HG03280 (cell line): ENCODE data around the gene KCNA10.

ENCODE experiments used
- ATAC-seq: cut with Tn5 transposase; IDR thresholded peaks from one replicate; pipeline ENCODE4 v1.9.1; 2021; ENCODE audit warnings: mild to moderate bottlenecking, moderate library complexity; ENCODE audit not compliant: unreplicated experiment

The KCNA10 gene

DNA sequence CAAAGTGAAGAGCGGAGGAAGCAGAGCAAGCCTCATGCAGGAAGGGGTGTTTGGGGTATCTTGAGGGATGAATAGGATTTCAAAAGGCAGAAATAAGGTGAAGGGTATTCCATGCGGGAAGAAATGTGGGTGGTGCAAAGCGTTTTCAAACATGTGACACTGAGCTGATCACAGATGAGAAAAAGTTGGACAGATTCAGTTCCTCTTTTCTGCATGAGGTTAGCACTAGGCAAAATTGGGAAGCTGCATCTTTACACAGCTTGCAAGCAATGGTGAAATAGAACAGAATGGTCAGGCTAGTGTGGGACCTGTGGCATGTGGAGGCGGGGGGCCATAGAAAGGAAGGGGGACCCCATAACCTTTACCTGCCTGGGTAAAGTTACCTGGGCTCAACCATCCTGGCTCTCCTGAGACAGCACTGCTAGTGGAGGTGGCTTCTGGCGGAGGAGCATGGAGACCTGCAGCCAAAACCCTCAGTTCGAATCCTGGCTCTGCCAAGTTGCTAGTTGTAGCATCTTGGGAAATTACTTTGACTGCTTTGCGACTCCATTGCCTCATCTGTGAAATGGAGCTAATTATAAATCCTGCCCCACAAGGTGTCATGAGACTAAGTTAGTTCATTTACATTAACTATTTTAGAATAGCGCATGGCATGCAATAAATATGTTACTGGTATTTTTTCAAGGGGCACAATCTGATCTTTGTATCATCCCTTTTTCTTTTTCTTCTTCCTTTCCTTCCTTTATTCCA lies 16.4 kb downstream of the KCNA10 start:
- ATAC-seq = no peak

DNA sequence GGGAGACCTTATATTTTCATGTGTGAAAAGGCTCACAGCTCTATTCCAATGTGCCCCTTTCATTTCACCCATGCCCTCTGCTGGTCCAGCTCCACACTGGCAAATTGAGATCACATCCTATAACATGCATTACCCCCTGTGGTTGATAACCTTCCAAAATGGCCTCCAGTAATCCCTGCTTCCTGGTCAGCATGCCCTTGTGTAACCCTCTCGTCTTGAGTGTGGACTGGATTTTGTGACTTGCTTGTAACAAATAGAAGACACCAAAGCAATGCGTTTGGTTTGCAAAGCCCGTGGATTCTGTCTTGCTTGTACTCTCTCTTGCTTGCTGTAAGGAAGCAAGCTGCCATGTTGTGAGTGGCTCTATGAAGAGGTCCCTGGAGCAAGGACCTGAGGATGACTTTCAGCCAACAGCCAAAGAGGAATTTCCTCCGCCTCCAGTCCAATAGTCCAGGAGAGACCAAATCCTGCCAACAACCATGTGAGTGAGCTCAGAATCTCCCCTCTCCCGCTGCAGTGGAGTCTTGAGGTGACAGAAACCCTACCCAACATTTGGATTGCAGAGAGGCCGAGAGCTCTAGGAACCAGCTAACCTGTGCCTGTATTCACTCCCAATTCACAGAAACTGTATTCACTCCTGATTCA lies 17.4 kb downstream of the KCNA10 start:
- no peak for ATAC-seq

DNA sequence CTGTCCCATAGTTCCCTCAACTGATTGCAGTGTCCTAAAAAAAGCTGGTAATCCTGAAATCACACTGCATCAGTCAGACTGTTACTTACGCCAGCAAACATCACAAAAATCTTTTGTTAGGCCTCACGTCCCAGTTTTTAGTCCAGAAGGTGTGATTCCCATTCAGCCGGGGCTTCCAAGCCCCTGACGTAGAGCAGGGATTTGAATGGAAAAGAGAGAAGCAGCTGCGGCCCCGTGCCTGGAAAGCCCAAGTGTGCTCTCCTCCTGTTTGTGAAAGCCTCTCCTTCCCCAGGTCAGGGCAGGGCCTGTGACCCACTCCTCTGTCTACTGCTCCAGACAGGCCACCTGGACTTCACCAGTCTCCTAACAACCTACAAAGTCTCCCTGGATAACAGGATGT lies 20.7 kb downstream of the KCNA10 start:
- no peak for ATAC-seq

DNA sequence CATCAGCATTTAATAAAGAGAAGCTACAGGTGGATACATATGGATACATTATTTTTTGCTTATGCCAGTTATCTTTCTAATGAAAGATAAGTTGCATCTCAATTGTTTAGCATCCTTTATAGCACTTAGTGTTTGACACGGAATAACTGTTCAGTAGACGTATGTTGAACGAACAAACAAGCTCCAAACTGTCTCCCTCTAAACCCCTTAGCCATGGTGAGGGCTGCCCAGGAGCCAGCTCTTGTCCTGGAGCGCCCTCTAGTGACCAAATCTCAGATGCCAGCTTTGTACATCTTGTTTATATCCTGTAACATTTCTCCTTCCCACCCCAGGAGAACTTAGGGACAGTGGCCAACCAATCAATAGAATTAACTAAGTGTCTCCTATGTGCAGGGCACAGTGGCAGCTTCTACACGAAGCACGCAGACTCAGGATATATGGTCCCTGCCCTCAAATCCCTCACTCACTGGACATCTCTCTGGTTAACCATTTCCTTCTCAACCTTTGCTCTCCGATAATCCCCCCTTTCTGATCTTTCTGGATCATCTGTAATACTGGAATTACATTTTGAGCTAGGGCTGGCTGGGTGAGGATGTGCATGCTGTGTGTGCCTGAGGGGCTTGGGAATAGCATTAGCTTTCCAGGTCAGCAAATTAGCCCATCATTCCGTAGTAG lies 22.9 kb downstream of the KCNA10 start:
- no peak for ATAC-seq

DNA sequence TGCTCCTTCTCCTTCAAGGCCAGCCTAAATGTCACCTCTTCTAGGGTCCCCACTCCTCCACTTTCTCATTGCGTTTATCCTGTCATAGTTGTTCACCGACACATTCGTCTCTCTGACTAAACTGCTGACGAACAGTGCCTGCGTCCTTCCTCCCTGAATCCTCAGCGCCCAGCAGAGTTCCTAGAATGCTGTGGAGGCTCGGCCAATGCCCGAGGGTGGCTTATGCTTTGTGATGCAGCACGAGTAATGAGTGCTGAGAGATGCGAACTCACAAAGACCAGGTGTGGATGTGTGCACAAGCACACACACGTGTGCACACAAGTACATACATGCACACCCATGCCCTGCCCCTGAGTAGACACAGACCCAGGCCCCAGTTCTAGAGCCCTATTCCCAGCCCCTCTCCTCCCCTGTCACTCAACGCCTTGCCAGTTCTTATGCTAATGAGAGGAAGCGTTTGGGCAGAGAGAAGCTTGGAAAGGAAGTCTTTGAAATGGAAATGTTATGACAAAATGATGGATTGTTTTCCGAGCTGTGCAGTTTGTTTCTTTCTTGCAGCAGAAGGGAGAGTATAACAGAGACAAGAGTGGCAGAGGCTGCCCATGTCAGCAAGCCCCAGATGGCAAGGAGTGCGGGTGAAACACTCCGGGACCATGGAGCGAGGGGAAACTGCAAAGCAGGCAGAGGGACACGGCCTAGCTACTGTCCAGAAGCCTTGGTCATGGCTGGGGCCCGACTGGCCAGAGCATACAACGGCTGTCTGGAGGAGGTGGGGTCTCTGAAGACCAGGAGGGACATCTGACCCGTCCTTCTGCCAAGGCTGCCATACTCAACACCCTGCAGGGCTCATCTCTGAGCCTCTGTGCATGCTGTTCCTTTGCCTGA lies 24.2 kb downstream of the KCNA10 start:
- no peak for ATAC-seq

DNA sequence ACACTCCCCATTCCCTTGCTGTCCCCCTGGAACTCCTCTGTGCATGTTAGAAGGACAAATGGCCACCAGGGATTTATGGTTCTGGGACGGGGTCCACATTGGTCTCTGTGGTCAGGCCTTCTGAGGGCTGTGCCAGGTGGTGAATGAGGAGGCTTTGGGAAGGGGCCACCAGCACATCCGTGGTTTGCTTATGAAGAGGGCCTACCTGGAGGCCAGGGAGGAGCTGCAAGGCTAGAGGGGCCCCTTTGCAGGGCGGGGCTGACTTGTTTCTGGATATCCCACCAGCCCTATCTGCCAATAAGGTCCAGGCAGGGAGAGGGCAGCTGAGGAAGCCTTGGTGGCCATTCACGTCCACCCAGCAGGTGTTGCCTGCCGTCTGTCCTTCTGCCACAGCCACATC lies 24.9 kb downstream of the KCNA10 start:
- no peak for ATAC-seq

DNA sequence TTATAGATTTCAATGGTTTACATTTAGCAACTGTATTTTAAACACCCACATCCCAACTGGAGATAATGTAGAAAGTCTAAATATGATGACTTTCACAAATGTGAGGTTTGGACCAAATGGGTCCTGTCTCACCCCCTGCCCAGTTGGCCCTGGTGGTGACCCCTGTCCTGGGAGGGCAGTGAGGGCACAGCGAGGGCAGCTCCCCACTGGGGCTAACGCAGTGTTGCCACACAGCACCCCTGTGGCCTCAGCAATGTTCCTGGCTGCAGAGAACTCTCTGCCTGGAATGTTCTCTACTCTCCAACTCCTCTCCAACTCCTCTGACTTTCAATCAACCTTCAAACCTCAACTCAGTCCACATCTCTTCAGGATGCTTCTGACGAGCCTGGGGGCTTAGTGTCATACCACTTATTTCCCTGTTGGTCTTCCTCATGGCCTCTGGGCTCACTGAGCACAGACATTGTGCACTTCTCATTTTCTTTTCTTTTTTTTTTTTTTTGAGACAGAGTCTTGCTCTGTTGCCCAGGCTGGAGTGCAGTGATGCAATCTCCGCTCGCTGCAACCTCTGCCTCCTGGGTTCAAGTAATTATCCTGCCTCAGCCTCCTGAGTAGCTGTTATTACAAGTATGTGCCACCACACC lies 25.8 kb downstream of the KCNA10 start:
- no peak for ATAC-seq

DNA sequence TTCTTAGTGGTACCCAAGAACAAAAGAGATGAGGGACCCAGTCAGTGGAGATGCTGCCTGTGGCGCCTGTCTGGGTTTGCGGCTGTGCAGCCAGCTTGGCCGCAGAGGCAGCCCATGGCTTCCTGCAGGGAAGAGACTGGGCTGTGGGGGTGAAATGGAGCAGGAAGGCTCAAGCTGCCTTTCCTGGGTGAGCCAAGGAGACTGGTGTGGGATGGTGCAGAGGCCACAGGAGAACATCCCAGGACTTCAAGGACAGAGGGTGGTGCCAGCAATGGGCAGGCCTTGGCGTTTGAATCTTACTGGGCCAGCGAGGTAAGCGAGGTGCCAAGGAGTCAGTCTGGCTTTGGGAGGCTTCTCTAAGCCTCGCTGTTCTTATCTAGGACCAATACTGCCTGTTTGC lies 26.4 kb downstream of the KCNA10 start:
- no peak for ATAC-seq

DNA sequence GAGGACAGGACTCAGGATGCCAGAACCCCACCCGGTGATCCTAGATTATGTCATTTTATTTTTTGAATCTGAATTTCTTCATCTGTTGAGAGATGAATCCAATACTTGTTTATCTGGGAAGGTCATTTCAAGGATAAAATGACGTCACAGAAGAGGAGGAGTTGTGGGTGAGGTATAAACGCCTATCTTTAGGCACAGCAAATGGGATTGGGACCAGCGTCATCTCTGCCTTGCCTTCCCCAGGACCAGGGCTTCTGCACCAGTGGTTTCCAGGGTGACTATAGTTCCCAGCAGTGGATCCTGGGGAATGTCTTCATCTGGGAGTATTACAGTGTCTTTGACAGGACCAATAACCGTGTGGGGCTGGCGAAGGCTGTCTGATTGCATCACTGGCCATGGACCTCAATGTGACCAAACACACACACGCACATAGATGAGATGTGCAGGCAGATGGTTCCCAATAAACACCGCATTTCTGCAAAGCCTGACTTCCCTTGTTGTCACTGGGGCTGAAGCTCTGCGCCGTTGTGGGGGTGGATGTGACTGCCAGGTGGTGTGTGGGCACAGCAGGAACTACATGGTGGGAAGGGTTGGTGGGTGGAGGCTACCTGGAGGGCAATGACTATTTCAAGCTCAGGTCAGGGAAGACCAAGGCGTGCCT lies 28.1 kb downstream of the KCNA10 start:
- no peak for ATAC-seq

DNA sequence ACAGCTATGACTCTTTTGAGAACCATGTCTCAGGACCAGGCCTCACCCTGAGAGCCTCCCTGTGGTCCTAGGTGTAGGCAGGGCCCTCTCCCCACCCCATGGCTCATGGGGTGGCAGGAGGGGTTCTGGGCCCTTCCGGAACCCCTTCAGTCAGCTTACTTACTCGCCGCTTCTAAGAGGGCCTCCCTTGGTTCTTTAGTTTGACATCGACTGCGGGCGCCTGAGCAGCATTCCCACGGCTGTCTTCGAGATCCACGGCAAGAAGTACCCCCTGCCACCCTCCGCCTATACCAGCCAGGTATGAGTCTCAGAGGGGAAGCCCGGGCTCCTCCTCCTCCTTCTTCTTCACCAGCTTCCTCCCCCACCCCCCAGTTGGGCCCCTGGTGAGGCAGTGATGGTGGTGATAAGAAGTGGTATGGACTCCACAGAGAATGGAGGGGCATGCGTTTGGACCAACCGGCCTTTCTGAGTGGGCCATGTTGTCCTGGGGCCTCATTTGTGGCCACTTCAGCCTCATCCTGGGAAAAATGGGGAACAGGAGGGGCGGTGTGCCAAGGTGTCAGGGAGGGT lies 28.9 kb downstream of the KCNA10 start:
- ATAC-seq = no peak

DNA sequence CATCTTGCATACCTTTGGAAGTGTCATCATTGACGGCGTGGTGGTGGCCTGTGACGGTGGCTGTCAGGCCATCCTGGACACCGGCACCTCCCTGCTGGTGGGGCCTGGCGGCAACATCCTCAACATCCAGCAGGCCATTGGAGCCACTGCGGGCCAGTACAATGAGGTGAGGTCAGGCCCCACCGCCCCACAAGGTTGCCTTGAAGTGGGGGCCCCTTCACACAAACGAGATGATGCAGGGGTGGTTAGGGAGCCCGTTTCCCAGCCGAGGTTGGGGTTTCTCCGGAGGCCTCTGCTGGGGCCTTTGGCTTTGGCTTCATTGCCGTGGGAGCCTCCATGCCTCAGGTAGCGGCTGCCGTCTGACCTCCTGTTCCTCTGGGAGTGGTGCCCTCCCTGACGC lies 29.6 kb downstream of the KCNA10 start:
- no peak for ATAC-seq

DNA sequence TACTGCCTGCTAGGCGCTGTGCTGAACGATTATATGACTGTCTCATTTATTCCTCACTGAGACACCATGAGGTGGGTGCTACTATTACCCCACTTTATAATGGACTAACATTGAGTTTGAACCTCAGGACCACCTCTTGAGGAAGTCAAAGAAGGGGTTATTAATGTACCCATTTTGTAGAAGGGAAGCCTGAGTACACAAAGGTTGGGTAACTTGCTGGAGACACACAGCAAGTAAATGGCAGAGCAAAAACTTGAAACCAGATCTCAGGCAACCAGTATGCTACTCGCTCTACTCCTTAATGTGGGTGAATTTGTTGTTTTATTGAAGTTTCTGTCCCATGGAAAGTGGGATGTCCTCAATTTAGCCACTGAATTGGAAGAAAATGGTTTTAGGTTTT lies 30.1 kb downstream of the KCNA10 start:
- ATAC-seq = no peak

DNA sequence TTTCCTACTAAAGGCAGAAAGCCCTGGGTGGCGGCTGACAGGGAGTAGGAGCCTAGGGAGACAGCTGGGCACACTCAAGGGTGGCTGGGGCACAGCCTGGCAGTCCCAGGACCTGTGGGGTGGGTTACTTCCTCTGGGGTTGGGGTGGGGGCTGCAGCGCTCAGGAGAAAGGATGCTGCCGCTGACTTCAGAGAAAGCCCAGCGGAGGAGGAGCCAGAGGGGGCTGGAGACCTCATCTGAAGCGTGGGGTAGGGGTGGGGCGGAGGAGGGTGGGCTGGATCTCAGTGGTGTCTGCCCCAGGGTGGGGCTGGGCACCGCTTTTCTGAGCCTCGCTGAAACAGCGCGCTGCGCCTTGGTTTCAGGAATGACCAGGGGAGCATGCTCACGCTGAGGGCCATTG lies 30.8 kb downstream of the KCNA10 start:
- no peak for ATAC-seq

DNA sequence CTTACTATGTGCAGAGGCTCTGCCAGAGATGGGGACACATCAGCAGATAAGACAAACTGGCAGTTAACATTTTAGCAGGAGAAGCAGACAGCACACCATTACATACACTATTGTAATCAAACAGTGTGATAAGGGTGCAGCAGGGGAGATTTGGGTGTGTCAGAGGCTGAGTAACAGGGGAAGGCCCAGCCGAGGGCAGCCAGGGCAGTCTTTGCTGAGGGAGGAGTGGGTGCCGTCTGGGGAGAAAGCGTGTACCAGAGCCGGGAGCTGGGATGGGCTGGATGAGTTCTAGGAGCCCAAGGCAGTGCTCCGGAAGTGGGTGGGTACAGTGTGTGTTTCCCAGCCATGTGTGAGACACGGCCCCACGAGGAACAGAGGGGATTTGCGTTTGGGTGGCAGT lies 31.2 kb downstream of the KCNA10 start:
- no peak for ATAC-seq

DNA sequence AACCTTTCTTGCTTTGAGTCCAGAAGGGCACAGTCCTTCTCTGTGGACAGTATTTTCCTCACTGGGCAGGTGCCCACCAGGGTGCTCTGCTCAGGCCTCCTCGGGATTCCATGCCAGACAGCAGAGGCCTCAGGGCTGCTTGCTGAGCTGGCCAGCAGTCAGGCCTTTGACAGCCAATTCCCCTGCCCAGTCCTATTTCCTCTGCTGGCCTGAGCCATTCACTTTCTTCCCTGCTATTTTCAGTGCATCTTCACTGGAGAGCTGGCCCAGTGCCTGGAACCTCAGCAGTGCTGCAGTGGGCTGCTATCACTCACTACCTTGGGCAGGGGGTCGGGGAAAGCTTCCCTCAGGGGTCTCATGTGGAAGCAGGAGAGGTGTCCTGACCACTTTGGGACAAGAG lies 33.2 kb downstream of the KCNA10 start:
- no peak for ATAC-seq

DNA sequence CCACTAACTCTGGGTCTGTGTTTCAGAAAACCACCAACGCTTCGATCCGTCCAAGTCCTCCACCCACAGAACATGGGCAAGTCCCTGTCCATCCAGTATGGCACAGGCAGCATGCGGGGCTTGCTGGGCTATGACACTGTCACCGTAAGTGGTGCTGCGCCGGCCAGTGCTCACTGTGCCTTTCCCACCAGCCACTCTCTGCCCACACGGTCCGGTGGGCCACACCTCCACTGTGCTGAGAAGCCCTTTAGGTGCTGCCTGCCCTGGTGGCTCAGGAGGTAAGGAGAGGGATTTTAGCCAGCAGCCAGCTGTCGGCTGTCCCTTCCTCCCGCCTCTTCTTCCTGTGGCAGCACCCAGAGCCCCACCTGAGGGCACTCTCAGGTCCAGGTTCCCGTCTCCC lies 34.2 kb downstream of the KCNA10 start:
- no peak for ATAC-seq

DNA sequence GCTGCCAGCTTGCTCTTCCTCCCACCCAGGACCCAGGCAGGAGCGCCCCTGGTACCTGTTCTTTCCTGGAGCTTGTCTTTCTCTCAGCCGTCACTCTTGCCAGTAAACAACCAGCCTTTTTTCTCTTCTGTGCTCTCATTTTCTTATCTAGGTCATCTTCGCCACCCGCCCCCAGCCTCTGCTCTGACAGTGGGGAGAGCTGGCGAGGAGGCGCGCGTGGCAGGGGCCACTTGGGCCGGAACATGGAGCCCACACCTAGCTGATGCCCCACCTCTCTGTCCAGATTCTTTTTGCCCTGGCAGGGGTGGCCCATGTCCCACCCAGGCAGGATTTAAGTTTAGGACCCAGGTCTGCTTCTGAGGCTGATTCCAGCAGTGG lies 35.7 kb downstream of the KCNA10 start:
- no peak for ATAC-seq

DNA sequence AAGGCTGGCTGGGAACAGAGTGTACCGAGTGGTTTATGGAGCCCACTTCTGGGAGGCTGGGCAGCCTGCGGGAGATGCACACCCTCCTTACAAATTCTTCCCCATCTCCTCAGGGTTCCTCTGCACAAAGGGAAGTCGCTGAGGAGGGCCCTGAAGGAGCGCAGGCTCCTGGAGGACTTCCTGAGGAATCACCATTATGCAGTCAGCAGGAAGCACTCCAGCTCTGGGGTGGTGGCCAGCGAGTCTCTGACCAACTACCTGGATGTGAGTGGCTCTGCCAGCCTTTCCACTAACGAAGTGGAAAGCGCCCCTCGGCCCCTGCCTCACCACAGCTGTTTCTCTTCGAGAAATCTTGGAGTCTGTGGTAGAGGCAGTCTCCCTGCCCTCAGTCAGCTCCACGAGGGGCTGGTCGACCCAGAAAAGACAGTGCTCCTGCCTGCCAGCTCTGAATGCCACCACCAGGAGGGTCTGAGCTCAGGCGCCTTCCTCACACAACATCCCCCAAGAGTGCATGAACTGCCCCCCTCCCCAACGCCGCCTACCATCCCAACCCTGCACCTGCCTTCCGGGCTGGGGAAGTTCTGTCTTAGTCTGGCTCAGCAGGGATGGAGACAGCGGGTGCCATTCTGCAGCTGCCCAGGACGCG lies 36.2 kb downstream of the KCNA10 start:
- no peak for ATAC-seq

DNA sequence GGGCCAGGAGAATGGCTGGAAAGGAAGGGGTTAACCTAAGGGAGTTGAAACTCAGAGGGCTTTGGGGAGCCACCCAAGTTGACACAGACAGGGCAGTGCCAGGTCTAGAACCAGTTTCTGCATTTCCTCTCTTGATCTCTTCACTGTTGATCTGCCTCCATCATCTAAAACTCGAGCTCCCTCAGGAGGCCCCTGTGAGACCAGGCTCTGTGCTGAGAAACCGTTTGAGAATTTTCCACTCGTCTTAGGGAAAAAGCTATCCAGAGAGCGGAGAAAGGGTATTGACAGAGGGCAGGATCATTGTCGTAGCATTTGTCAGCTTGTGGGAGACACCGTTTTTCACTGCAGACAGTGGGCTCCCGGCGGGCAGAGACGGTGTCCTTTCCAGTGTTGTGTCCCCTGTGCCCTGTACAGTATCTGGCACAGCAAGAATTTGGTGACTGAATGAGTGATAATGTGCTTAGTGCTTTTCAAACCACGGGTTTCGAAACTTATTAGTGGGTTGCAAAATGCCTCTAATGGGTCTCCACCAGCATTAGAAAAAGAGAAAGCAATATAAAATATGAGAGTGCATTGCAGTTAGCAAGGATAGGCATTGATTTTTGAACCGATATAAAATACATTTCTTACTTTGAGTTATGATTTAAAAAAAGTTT lies 36.9 kb downstream of the KCNA10 start:
- ATAC-seq = no peak
